Measurements from ENCODE around the gene CTXND1. TPM values are rescaled to one million over a fixed set of nuclear protein-coding genes. Genes with fewer than 3 reads are reported as not detected.

Gene CTXND1
- total and polyA plus RNA-seq, 2 of the 8 experiments (the other 6 are each of a cell fraction or from before 2014, with no cell fraction given), result 0.03 TPM; not detected in 1

DNA sequence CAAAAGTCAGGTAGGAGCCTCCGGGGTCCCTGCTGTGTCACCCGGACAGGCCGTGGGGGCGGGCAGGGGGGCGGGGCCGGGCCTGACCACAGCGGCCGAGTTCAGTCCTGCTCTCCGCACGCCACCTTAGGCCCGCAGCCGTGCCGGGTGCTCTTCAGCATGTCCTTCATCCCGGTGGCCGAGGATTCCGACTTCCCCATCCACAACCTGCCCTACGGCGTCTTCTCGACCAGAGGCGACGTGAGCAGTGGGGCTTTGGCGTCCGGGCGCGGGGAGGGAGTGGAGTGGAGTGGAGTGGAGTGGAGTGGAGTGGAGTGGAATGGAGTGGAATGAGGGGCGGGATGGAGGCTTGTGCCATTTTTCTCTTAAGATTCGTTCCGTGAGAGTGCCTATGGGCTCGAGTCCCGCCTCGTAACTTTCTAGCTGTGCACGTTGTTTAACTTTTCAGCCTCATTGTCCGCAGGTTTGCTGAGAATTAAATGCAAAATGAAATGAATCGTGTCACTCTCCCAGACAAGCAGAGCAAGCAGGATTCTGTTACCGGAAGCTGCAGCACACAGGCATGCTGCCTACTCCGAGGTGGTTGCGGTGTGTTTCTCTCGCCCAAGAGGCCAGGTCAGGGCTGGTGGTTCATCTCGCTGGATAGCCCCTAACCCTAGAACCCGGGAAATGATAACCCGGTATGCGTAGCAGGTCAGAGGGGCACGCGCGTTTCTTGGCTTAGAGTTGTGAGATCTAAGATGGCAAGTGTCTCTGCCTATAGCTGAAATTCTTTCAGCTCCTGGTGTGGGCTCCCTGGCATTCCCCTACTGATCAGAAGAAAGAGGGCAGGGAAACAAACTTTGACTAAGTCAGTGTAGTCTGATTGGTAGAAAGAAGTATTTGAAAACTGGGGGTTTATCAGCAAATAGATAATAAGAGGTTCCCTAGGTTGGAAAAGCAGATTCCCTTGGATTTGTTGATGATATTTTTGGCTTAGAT, 98.8 kb downstream of the CTXND1 start, which contains the start of gene FAH (continued):
- TF ChIP-seq RBBP5 (IDR thresholded peaks at IDR 0.05; ENCODE audit: borderline replicate concordance, low read depth, low read length) (peak; percentile 60; the same call in 1 of the 2 replicates), ASH2L (IDR thresholded peaks at IDR 0.05; ENCODE audit: low read length) (peak; percentile 62), PHF8 (conservative IDR thresholded peaks at IDR 0.05; ENCODE audit: low read depth, low read length) (0 out of 2 replicates have a peak, but pooled peaks have one; percentile 18), MAX (IDR thresholded peaks at IDR 0.05) (peak; percentile 59), POLR2A (IDR thresholded peaks at IDR 0.05; ENCODE audit: control extremely low read depth in 1 of 2, low read depth in 2 of 2, low read length in 2 of 2) (peak in 1 of 2 experiments; percentile 43; a peak in 1 of 3 replicates)

All from H1 (cell line).